LNCAP (cell line): ENCODE measurements around the gene ACMSD.

Source experiments
- CTCF ChIP-seq: fragments of 450-650 bp; IDR thresholded peaks from 2 replicates; pipeline ENCODE4 v1.5.1; 2017; ENCODE audit warnings: mild to moderate bottlenecking

The ACMSD gene

DNA sequence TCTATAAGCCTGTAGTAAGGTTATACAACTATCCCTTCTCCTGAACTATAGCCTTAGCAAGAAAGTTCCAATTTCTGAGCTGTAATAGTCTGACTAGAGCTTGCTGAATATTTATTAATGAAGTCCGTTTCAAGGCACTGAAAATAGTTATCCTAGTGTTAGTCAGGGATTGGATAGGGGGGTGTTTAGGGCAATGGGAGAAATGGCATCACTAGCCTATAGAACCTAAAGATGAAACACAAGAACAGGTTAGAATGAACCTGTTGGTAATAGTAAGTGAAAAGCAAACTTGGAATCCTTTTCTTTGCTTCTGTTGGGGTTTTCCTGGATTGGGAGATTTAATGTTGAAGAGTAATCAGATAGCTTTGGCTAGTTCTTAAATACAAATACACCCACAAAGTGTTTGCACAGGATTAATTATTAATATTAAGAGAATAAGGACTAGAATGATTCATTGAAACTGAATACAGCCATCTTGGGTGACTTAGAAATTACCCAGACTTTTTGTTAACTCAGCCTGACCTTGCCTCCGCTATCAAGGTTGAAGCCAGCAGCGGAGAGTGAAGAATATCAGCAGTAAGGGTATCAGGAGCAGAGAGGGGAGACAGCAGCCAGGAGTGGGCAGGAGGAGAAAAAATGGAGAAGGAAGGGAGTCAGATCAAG, 94.6 kb downstream of the ACMSD start:
- TF ChIP-seq CTCF = no peak

DNA sequence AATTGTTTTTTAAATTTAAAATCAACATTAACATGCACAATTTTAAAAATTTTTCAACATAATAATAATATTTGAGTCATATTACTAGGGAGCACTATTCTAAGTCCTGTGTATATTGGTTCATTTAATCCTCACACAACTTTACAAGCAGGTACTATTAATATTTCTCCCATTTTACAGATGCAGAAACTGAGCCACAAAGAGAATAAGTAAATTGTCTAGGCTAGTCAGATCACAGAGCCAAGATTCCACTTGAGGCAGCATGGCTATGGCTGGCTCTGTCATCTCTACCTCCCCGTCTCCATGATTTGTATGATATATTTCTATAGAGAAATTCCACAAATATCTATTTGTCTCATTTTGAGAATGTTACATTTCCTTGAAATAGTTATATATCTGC, 95.3 kb downstream of the ACMSD start:
- no peak for TF ChIP-seq CTCF

- no peak for TF ChIP-seq CTCF
Measured at GRCh38 chr2:134934150-134934549, 95.7 kb downstream of the ACMSD start.

- no peak for TF ChIP-seq CTCF
Measured at GRCh38 chr2:134934641-134935040, 96.2 kb downstream of the ACMSD start.

DNA sequence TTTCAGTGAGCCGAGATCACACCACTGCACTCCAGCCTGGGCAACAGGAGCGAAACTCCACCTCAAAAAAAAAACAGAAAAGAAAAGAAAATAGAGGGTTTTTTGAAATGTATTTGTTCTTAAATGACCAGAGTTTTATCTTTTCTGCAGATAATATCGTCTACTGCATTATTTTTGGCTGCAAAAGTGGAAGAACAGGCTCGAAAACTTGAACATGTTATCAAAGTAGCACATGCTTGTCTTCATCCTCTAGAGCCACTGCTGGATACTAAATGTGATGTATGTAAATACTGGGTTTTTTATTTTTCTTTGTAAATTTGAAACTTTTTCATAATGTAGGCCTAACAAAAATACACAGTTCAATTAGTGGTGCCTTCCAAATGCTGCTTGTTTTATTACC, 98.3 kb downstream of the ACMSD start:
- TF ChIP-seq CTCF = no peak

- TF ChIP-seq CTCF = no peak
Measured at GRCh38 chr2:134943540-134943939, 105.1 kb downstream of the ACMSD start.

GRCh38 chr2:134944975-134945374, 106.6 kb downstream of the ACMSD start:
- TF ChIP-seq CTCF = no peak

GRCh38 chr2:134946073-134946472, 107.7 kb downstream of the ACMSD start:
- TF ChIP-seq CTCF = no peak
